NT2/D1 (cell line): ENCODE measurements around the gene TFPI.
"Not testable (repeated sequence)": the region's sequence is repeated elsewhere in the genome, so short reads cannot be mapped to it uniquely, and the experiment has no call there.

Source experiments
- DNase-seq: peaks from one replicate; pipeline ENCODE4 v3.0.0-alpha.2; 2011; ENCODE audit warnings: low read depth, low spot score
- H3K27me3 ChIP-seq: 2 replicates; pipeline ENCODE4 v1.6.0; 2011; ENCODE audit warnings: mild to moderate bottlenecking; ENCODE audit not compliant: insufficient read length, insufficient read depth
- H3K36me3 ChIP-seq: 2 replicates; pipeline ENCODE4 v1.6.1; 2011; ENCODE audit warnings: mild to moderate bottlenecking, low read length, mixed read lengths; ENCODE audit not compliant: insufficient read depth, insufficient read length
- H3K4me1 ChIP-seq: 2 replicates; pipeline ENCODE4 v1.5.1; 2011; ENCODE audit not compliant: insufficient read depth, insufficient read length
- H3K4me3 ChIP-seq: 2 replicates; pipeline ENCODE4 v1.5.1; 2011; ENCODE audit warnings: low read depth; ENCODE audit not compliant: insufficient read length
- H3K9ac ChIP-seq: 2 replicates; pipeline ENCODE4 v1.6.0; 2011; ENCODE audit warnings: low read depth; ENCODE audit not compliant: insufficient read length
- H3K9me3 ChIP-seq: 2 replicates; pipeline ENCODE4 v1.5.1; 2011; ENCODE audit warnings: mild to moderate bottlenecking, low read length; ENCODE audit not compliant: insufficient read depth
- SUZ12 ChIP-seq: IDR thresholded peaks from 2 replicates; pipeline ENCODE4 v1.6.1; 2011; ENCODE audit not compliant: insufficient read length, insufficient read depth; ENCODE audit errors: extremely low read depth
- YY1 ChIP-seq: IDR thresholded peaks from 2 replicates; pipeline ENCODE4 v1.6.1; 2011; ENCODE audit not compliant: insufficient read length, insufficient read depth
- ZNF274 ChIP-seq: IDR thresholded peaks from 2 replicates; pipeline ENCODE4 v1.6.1; 2011; ENCODE audit warnings: mild to moderate bottlenecking, low read depth, low read length

The TFPI gene

GRCh38 chr2:187511356-187512315 lies 42.6 kb downstream of the TFPI start:
- Histone ChIP-seq H3K9me3 (peaks cover 10% of the 10 kb centered on the region), H3K4me3 (peak overlapping the region; percentile 1), H3K27me3 (no peaks in the 10 kb centered on the region), H3K36me3 (no peaks in the 10 kb centered on the region), H3K4me1 (peaks cover 4% of the 10 kb centered on the region), H3K9ac (no peak overlapping the region)
- TF ChIP-seq ZNF274, result no peak
- no peak for TF ChIP-seq YY1
- TF ChIP-seq SUZ12, result no peak
- no peak for DNase-seq

GRCh38 chr2:187510419-187511355 lies 43.5 kb downstream of the TFPI start:
- not testable (repeated sequence) for H3K9ac ChIP-seq, H3K4me1 ChIP-seq, H3K9me3 ChIP-seq, H3K27me3 ChIP-seq, H3K36me3 ChIP-seq
- peak overlapping the region; percentile 1 for H3K4me3 ChIP-seq
- peak; percentile 70 for DNase-seq

GRCh38 chr2:187509667-187510417 lies 44.4 kb downstream of the TFPI start:
- H3K9me3 ChIP-seq, result peaks cover 10% of the 10 kb centered on the region
- no peak for TF ChIP-seq YY1
- TF ChIP-seq SUZ12, result no peak
- no peak for TF ChIP-seq ZNF274
- peaks cover 4% of the 10 kb centered on the region for H3K4me1 ChIP-seq
- H3K27me3 ChIP-seq, result no peaks in the 10 kb centered on the region
- DNase-seq, result no peak
- no peaks in the 10 kb centered on the region for H3K36me3 ChIP-seq
- H3K4me3 ChIP-seq, result no peak overlapping the region
- H3K9ac ChIP-seq, result no peak overlapping the region

GRCh38 chr2:187506416-187506815 lies 47.8 kb downstream of the TFPI start:
- H3K36me3 ChIP-seq, result no peaks in the 10 kb centered on the region
- no peaks in the 10 kb centered on the region for H3K27me3 ChIP-seq
- DNase-seq, result no peak
- H3K4me3 ChIP-seq, result no peak overlapping the region
- peaks cover 4% of the 10 kb centered on the region for H3K4me1 ChIP-seq
- no peak overlapping the region for H3K9ac ChIP-seq
- peaks cover 7% of the 10 kb centered on the region for H3K9me3 ChIP-seq
- TF ChIP-seq YY1 (no peak), ZNF274 (no peak), SUZ12 (no peak)

GRCh38 chr2:187505065-187505672 lies 49.1 kb downstream of the TFPI start:
- H3K4me3 ChIP-seq, result no peak overlapping the region
- no peak for DNase-seq
- H3K9ac ChIP-seq, result no peak overlapping the region
- no peaks in the 10 kb centered on the region for H3K27me3 ChIP-seq
- H3K36me3 ChIP-seq, result no peaks in the 10 kb centered on the region
- H3K9me3 ChIP-seq, result peaks cover 7% of the 10 kb centered on the region
- H3K4me1 ChIP-seq, result no peaks in the 10 kb centered on the region
- no peak for TF ChIP-seq YY1
- no peak for TF ChIP-seq SUZ12
- TF ChIP-seq ZNF274, result no peak

- DNase-seq, result no peak
- no peaks in the 10 kb centered on the region for H3K27me3 ChIP-seq
- no peak overlapping the region for H3K9ac ChIP-seq
- no peak overlapping the region for H3K4me3 ChIP-seq
- TF ChIP-seq SUZ12 (no peak), ZNF274 (no peak), YY1 (no peak)
- no peaks in the 10 kb centered on the region for H3K4me1 ChIP-seq
- H3K9me3 ChIP-seq, result no peaks in the 10 kb centered on the region
- no peaks in the 10 kb centered on the region for H3K36me3 ChIP-seq
Observed at GRCh38 chr2:187504312-187504921, 49.8 kb downstream of the TFPI start.
